Hepatocyte (in vitro differentiated cells): Measurements from ENCODE around the gene VAPB. TPM values are rescaled to one million over a fixed set of nuclear protein-coding genes. Genes with fewer than 3 reads are reported as not detected.

Experiments used
- DNase-seq: peaks from one replicate; pipeline ENCODE4 v3.0.0-alpha.2; 2016; ENCODE audit warnings: low spot score
- H2AFZ ChIP-seq: fragments of 200-600 bp; sonication (generic); 2 replicates; pipeline ENCODE4 v1.6.0; 2016; ENCODE audit warnings: antibody characterized with exemption, mild to moderate bottlenecking
- H3K27ac ChIP-seq: fragments of 200-600 bp; sonication (generic); 2 replicates; pipeline ENCODE4 v1.5.1; 2016; ENCODE audit warnings: mild to moderate bottlenecking
- H3K27me3 ChIP-seq: fragments of 200-600 bp; sonication (generic); 2 replicates; pipeline ENCODE4 v1.6.1; 2016
- H3K36me3 ChIP-seq: fragments of 200-600 bp; sonication (generic); replicated peaks from 2 replicates; pipeline ENCODE4 v1.5.1; 2016; ENCODE audit warnings: low read depth; ENCODE audit not compliant: insufficient read depth
- H3K4me1 ChIP-seq: fragments of 200-600 bp; sonication (generic); 2 replicates; pipeline ENCODE4 v1.5.1; 2016; ENCODE audit warnings: mild to moderate bottlenecking, moderate library complexity; ENCODE audit not compliant: insufficient read depth
- H3K4me2 ChIP-seq: fragments of 200-600 bp; sonication (generic); 2 replicates; pipeline ENCODE4 v1.6.0; 2016
- H3K4me3 ChIP-seq: fragments of 200-600 bp; sonication (generic); 2 replicates; pipeline ENCODE4 v1.5.1; 2016; ENCODE audit warnings: mild to moderate bottlenecking
- H3K79me2 ChIP-seq: fragments of 200-600 bp; sonication (generic); 2 replicates; pipeline ENCODE4 v1.6.0; 2017; ENCODE audit warnings: mild to moderate bottlenecking
- H3K9me2 ChIP-seq: fragments of 200-600 bp; sonication (generic); replicated peaks from 2 replicates; pipeline ENCODE4 v1.6.0; 2017; ENCODE audit warnings: mild to moderate bottlenecking; ENCODE audit not compliant: insufficient read depth
- H3K9me3 ChIP-seq: fragments of 200-600 bp; sonication (generic); 2 replicates; pipeline ENCODE4 v1.5.1; 2016; ENCODE audit warnings: low read depth, mild to moderate bottlenecking
- H4K20me1 ChIP-seq: fragments of 200-600 bp; sonication (generic); 2 replicates; pipeline ENCODE4 v1.6.0; 2016; ENCODE audit warnings: mild to moderate bottlenecking; ENCODE audit not compliant: insufficient read depth, poor library complexity, severe bottlenecking
- CTCF ChIP-seq: fragments of 200-600 bp; sonication (generic); IDR thresholded peaks from 2 replicates; pipeline ENCODE4 v1.5.1; 2016; ENCODE audit warnings: antibody characterized with exemption, mild to moderate bottlenecking; ENCODE audit not compliant: poor library complexity
- EZH2 ChIP-seq: fragments of 200-600 bp; sonication (generic); IDR thresholded peaks from 2 replicates; pipeline ENCODE4 v1.6.1; 2016; ENCODE audit warnings: antibody characterized with exemption, mild to moderate bottlenecking, borderline replicate concordance
- EZH2phosphoT487 ChIP-seq: fragments of 200-600 bp; sonication (generic); IDR thresholded peaks from one replicate; pipeline ENCODE4 v1.6.1; 2018; ENCODE audit warnings: antibody characterized with exemption, mild to moderate bottlenecking, low read depth, moderate library complexity; ENCODE audit not compliant: unreplicated experiment, severe bottlenecking
- WGBS: methylation state at CpG from one replicate; pipeline ENCODE4 v1.1.6; 2016; ENCODE audit warnings: low lambda C conversion rate; ENCODE audit errors: missing lambda C conversion rate; 5-methylcytosine and 5-hydroxymethylcytosine counted together
- polyA plus RNA-seq: library from polyadenylated mRNA; unstranded; fragments of >200 nt; fragmentation: Nextera tagmentation; extraction: Ambion mirVana; gene quantifications from 2 replicates; pipeline ENCODE4 v1.2.1, GENCODE V29; 2016
- total RNA-seq: library from RNA; depleted of rRNA; stranded (reverse); fragments of >200 nt; gene quantifications from 2 replicates; pipeline ENCODE4 v1.2.3, GENCODE V29; 2014

Gene VAPB
- total and polyA plus RNA-seq, 2 experiments from 2014 or later, result 32.1 to 49.6 TPM

- peak overlapping the region; percentile 69 for H3K4me3 ChIP-seq
- H2AFZ ChIP-seq, result peak overlapping the region; percentile 69
- peak overlapping the region; percentile 89 for H3K4me2 ChIP-seq
- no peak for TF ChIP-seq EZH2phosphoT487
- no peak for TF ChIP-seq CTCF
- no peak for TF ChIP-seq EZH2
- 2% methylated on average over 38 of the region's 56 CpGs for WGBS
- H3K4me1 ChIP-seq, result peaks cover 13% of the 10 kb centered on the region
- no peaks in the 10 kb centered on the region for H3K9me3 ChIP-seq
- H3K27me3 ChIP-seq, result no peaks in the 10 kb centered on the region
- no peaks in the 10 kb centered on the region for H3K9me2 ChIP-seq
- no peaks in the 10 kb centered on the region for H3K36me3 ChIP-seq
- peak overlapping the region; percentile 96 for H3K27ac ChIP-seq
- peaks cover 33% of the 10 kb centered on the region for H4K20me1 ChIP-seq
- DNase-seq, result peak; percentile 75
- peaks cover 53% of the 10 kb centered on the region for H3K79me2 ChIP-seq
Observed at GRCh38 chr20:58389324-58389967, 417 bp downstream of the VAPB start.

- TF ChIP-seq CTCF (no peak), EZH2phosphoT487 (no peak), EZH2 (no peak)
- peaks cover 60% of the 10 kb centered on the region for H3K79me2 ChIP-seq
Observed at GRCh38 chr20:58389968-58390658, 1.1 kb downstream of the VAPB start.

DNA sequence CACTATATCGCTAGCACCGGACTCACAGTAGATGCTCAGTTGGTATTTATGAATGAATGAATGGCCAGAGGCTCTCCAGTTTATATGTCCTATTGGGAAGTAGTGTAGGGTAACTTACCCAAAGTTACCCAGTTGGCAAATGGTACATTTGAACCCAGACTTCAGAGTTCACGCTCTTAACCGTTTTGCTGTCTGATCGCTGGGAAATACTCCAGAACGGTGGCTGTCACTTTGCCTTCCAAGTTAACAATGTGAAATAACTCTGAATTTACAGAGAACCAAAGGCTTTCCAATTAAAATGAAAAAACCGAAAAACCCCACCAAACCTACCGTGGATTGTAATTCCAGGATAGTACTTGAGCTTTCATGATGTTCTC, 1.6 kb downstream of the VAPB start:
- H3K4me3 ChIP-seq, result no peak overlapping the region
- H4K20me1 ChIP-seq, result peaks cover 41% of the 10 kb centered on the region

More at GRCh38 chr20:58389968-58390658, 1.1 kb downstream of the VAPB start:
- 75% methylated on average over 17 of the region's 17 CpGs for WGBS
- Histone ChIP-seq H3K4me1 (peaks cover 13% of the 10 kb centered on the region), H3K4me3 (peak overlapping the region; percentile 69), H3K27me3 (no peaks in the 10 kb centered on the region), H3K9me2 (no peaks in the 10 kb centered on the region), H4K20me1 (peaks cover 36% of the 10 kb centered on the region), H2AFZ (peak overlapping the region; percentile 69), H3K4me2 (peak overlapping the region; percentile 89), H3K27ac (peak overlapping the region; percentile 96), H3K36me3 (no peaks in the 10 kb centered on the region), H3K9me3 (no peaks in the 10 kb centered on the region)
- no peak for DNase-seq

More for the DNA sequence above, 1.6 kb downstream of the VAPB start:
- DNase-seq, result no peak
- no peaks in the 10 kb centered on the region for H3K9me2 ChIP-seq
- no peaks in the 10 kb centered on the region for H3K9me3 ChIP-seq
- 98% methylated on average over 8 of the region's 8 CpGs for WGBS
- H3K4me1 ChIP-seq, result peaks cover 13% of the 10 kb centered on the region
- no peaks in the 10 kb centered on the region for H3K27me3 ChIP-seq
- H3K27ac ChIP-seq, result no peak overlapping the region
- TF ChIP-seq EZH2phosphoT487, result no peak
- TF ChIP-seq CTCF, result no peak
- H3K79me2 ChIP-seq, result peaks cover 65% of the 10 kb centered on the region
- no peak overlapping the region for H2AFZ ChIP-seq
- H3K4me2 ChIP-seq, result peak overlapping the region; percentile 89
- H3K36me3 ChIP-seq, result no peaks in the 10 kb centered on the region
